ENCODE data around the gene TMPRSS3. TPM values are rescaled to one million over a fixed set of nuclear protein-coding genes. Genes with fewer than 3 reads are reported as not detected.

TMPRSS3 gene
- polyA plus RNA-seq, 1 of the 3 experiments (the other 2 are of a cell fraction) = not detected

- Histone ChIP-seq H3K4me1 (ENCODE audit: control insufficient read depth in 1 of 2, insufficient read depth in 2 of 2, low read depth in 1 of 2, low read length in 1 of 2) (no peaks in the 10 kb centered on the region; a peak in 1 of 4 replicates), H3K79me2 (ENCODE audit: insufficient read depth) (no peaks in the 10 kb centered on the region), H2AFZ (ENCODE audit: low read depth) (no peak overlapping the region), H3F3A (replicated peaks; ENCODE audit: insufficient read depth) (no peaks in the 10 kb centered on the region), H3K27me3 (ENCODE audit: insufficient read depth) (no peaks in the 10 kb centered on the region), H3K36me3 (replicated peaks in 1 of 2; ENCODE audit: control insufficient read depth in 1 of 2, insufficient read depth in 2 of 2, low read length in 1 of 2) (no peaks in the 10 kb centered on the region), H3K4me3 (ENCODE audit: low read depth in 2 of 2, low read length in 1 of 2) (no peak overlapping the region), H3K9me3 (peaks cover 5% of the 10 kb centered on the region; the same call in 1 of the 2 replicates), H3K4me2 (no peak overlapping the region), H3K9me2 (no peaks in the 10 kb centered on the region), H4K20me1 (ENCODE audit: insufficient read depth) (no peaks in the 10 kb centered on the region), H3K9ac (no peak overlapping the region), H3K27ac (ENCODE audit: low read depth in 2 of 2, low read length in 1 of 2) (no peak overlapping the region)
- no peak for DNase-seq
- POLR2A ChIA-PET = no interaction called here
- CTCF ChIA-PET = no interaction called here
- TF ChIP-seq MAX (IDR thresholded peaks at IDR 0.05; ENCODE audit: low read depth) = no peak
- no peak for TF ChIP-seq NFIC (IDR thresholded peaks at IDR 0.05; ENCODE audit: borderline replicate concordance)
- TF ChIP-seq NRF1 (IDR thresholded peaks at IDR 0.05; ENCODE audit: low read depth, low read length) = no peak
Measured at GRCh38 chr21:42435833-42436232, 40.0 kb upstream of the TMPRSS3 start.

- DNase-seq = no peak
- Histone ChIP-seq H3F3A (replicated peaks; ENCODE audit: insufficient read depth) (no peaks in the 10 kb centered on the region), H4K20me1 (ENCODE audit: insufficient read depth) (no peaks in the 10 kb centered on the region), H3K9me2 (no peaks in the 10 kb centered on the region), H3K79me2 (ENCODE audit: insufficient read depth) (no peaks in the 10 kb centered on the region), H3K27me3 (ENCODE audit: insufficient read depth) (no peaks in the 10 kb centered on the region), H3K9me3 (peaks cover 5% of the 10 kb centered on the region; the same call in 1 of the 2 replicates), H3K4me2 (no peak overlapping the region), H3K27ac (ENCODE audit: low read depth in 2 of 2, low read length in 1 of 2) (no peak overlapping the region), H3K4me1 (ENCODE audit: control insufficient read depth in 1 of 2, insufficient read depth in 2 of 2, low read depth in 1 of 2, low read length in 1 of 2) (no peaks in the 10 kb centered on the region; a peak in 1 of 4 replicates), H3K36me3 (replicated peaks in 1 of 2; ENCODE audit: control insufficient read depth in 1 of 2, insufficient read depth in 2 of 2, low read length in 1 of 2) (no peaks in the 10 kb centered on the region), H3K4me3 (ENCODE audit: low read depth in 2 of 2, low read length in 1 of 2) (no peak overlapping the region), H2AFZ (ENCODE audit: low read depth) (no peak overlapping the region), H3K9ac (no peak overlapping the region)
- ChIA-PET CTCF (no interaction called here), POLR2A (no interaction called here)
- 5% methylated on average over 4 of the region's 4 CpGs for WGBS (ENCODE audit: low lambda C conversion rate)
- TF ChIP-seq USF1 (IDR thresholded peaks at IDR 0.05; ENCODE audit: borderline replicate concordance, low read depth) = no peak
- TF ChIP-seq FOXJ3 (CRISPR knock-in tag; IDR thresholded peaks at IDR 0.05) = no peak
Measured at GRCh38 chr21:42435401-42435800, 39.5 kb upstream of the TMPRSS3 start.

GRCh38 chr21:42434884-42435283 is 39.0 kb upstream of the TMPRSS3 start:
- H3K4me3 ChIP-seq (ENCODE audit: low read depth in 2 of 2, low read length in 1 of 2) = no peak overlapping the region
- no peak for TF ChIP-seq NRF1 (IDR thresholded peaks at IDR 0.05; ENCODE audit: low read depth, low read length)
- TF ChIP-seq USF2 (IDR thresholded peaks at IDR 0.05; ENCODE audit: borderline replicate concordance, low read depth, low read length) = no peak
- TF ChIP-seq EZH2phosphoT487 (IDR thresholded peaks at IDR 0.05; ENCODE audit: borderline replicate concordance, low read depth) = no peak
- no peak for TF ChIP-seq SIN3A (IDR thresholded peaks at IDR 0.05; ENCODE audit: borderline replicate concordance, low read depth, low read length)
- peaks cover 5% of the 10 kb centered on the region; the same call in 1 of the 2 replicates for H3K9me3 ChIP-seq
- H3F3A ChIP-seq (replicated peaks; ENCODE audit: insufficient read depth) = no peaks in the 10 kb centered on the region
- DNase-seq = no peak
- ChIA-PET CTCF (no interaction called here), POLR2A (no interaction called here)
- H3K9me2 ChIP-seq = no peaks in the 10 kb centered on the region
- H3K9ac ChIP-seq = no peak overlapping the region
- no peak overlapping the region for H2AFZ ChIP-seq (ENCODE audit: low read depth)
- no peaks in the 10 kb centered on the region; a peak in 1 of 4 replicates for H3K4me1 ChIP-seq (ENCODE audit: control insufficient read depth in 1 of 2, insufficient read depth in 2 of 2, low read depth in 1 of 2, low read length in 1 of 2)
- no peaks in the 10 kb centered on the region for H3K27me3 ChIP-seq (ENCODE audit: insufficient read depth)
- H3K36me3 ChIP-seq (replicated peaks in 1 of 2; ENCODE audit: control insufficient read depth in 1 of 2, insufficient read depth in 2 of 2, low read length in 1 of 2) = no peaks in the 10 kb centered on the region
- WGBS (ENCODE audit: low lambda C conversion rate) = 3% methylated on average over 3 of the region's 3 CpGs
- no peaks in the 10 kb centered on the region for H4K20me1 ChIP-seq (ENCODE audit: insufficient read depth)
- no peak overlapping the region for H3K4me2 ChIP-seq
- no peaks in the 10 kb centered on the region for H3K79me2 ChIP-seq (ENCODE audit: insufficient read depth)
- H3K27ac ChIP-seq (ENCODE audit: low read depth in 2 of 2, low read length in 1 of 2) = no peak overlapping the region
